GM10266 (cell line): Measurements from ENCODE around the gene FUS.
"Not testable (repeated sequence)": the region's sequence is repeated elsewhere in the genome, so short reads cannot be mapped to it uniquely, and the experiment has no call there.

Experiments used
- DNase-seq: peaks from one replicate; pipeline ENCODE4 v3.0.0; 2012; ENCODE audit errors: extremely low spot score
- TF ChIP-seq, protein P1 (sequence below): IDR thresholded peaks from 2 replicates; pipeline ENCODE4 v1.5.1; 2012; ENCODE audit warnings: mild to moderate bottlenecking, low read depth; ENCODE audit not compliant: control insufficient read depth, insufficient read depth; ENCODE audit errors: missing control alignments

Gene FUS

DNA sequence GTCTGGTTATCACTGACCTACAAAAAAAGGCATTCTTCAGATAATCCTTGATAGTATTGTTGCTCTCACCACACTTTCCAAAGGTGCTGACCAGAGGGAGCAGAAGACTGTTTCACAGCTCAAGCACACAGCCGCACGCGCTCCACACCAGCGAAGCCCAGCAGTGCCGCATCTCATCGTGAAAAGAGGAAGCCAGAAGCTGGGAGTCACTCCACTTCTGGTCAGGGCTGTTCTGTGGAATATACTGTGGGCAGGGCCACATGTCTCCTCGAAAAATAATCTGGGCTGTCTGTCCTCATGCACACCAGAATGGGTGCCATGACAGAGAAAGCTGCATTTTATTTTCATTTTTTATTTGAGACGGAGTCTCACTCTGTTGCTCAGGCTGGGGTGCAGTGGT lies 22.8 kb upstream of the FUS start:
- TF ChIP-seq, protein P1, sequence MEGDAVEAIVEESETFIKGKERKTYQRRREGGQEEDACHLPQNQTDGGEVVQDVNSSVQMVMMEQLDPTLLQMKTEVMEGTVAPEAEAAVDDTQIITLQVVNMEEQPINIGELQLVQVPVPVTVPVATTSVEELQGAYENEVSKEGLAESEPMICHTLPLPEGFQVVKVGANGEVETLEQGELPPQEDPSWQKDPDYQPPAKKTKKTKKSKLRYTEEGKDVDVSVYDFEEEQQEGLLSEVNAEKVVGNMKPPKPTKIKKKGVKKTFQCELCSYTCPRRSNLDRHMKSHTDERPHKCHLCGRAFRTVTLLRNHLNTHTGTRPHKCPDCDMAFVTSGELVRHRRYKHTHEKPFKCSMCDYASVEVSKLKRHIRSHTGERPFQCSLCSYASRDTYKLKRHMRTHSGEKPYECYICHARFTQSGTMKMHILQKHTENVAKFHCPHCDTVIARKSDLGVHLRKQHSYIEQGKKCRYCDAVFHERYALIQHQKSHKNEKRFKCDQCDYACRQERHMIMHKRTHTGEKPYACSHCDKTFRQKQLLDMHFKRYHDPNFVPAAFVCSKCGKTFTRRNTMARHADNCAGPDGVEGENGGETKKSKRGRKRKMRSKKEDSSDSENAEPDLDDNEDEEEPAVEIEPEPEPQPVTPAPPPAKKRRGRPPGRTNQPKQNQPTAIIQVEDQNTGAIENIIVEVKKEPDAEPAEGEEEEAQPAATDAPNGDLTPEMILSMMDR: no peak
- DNase-seq: no peak

DNA sequence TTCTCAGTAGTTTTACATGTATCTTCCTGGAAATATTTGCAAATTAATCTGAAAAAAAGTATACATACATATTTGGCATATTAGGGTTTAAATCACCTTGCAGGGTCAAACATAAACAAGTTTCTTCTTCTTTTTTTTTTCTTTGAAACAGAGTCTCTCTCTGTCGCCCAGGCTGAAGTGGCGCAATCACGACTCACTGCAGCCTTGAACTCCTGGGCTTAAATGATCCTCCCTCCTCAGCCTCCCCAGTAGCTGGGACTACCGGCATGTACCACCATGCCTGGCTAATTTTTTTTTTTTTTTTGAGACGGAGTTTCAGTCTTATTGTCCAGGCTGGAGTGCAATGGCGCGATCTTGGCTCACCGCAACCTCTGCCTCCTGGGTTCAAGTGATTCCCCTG lies 12.6 kb upstream of the FUS start:
- DNase-seq: no peak
- TF ChIP-seq, protein P1: no peak

DNA sequence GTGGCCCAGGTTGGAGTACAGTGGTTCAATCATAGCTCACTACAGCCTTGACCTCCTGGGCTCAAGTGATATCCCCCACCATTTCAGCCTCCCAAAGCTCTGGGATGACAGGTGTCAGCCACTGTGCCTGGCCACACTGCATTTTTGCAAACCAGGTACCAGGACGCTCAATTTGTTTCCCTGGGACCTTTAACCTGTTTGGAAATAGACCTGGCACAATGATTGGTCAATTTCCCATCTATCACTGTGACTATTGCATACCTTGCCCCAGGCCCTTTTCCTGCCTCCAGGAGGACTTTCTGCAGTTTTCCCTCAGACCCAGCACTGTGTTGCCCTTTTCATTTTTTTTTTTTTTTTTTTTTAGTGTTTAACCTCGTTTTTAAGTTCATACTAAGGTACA lies 11.1 kb upstream of the FUS start:
- TF ChIP-seq, protein P1: no peak
- no peak for DNase-seq

DNA sequence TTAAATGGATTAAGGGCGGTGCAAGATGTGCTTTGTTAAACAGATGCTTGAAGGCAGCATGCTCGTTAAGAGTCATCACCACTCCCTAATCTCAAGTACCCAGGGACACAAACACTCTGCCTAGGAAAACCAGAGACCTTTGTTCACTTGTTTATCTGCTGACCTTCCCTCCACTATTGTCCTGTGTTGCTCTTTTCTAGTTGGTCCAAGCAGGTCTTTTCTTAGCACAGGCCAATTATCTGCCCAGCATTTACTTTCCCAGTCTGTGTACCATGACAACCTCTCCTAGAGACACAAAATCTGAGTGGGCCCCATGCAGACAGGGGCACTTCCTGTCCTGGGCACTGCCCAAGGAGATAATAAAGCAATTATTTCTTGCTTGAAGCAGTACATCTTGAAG lies 9.9 kb upstream of the FUS start:
- DNase-seq: not testable (repeated sequence)

DNA sequence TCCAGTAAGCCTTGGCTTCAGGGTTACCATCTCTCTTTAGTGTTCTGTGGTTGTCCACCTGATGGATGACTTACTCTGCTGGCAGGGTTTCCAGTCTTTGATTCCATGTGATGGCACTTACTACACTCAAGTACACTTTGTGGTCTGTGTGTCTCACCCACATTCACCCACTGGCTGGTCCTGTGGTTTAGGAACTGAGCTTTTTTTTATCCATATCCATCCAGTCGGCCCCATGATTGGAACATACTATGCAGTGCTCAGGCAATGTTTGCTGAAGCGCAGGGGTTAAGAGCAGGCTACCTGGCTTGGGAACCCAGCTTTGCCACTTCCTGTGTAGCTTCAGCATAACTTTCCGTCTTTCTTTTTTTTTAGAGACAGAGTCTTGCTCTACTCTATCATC lies 2.8 kb upstream of the FUS start:
- DNase-seq: no peak
- TF ChIP-seq, protein P1: no peak

DNA sequence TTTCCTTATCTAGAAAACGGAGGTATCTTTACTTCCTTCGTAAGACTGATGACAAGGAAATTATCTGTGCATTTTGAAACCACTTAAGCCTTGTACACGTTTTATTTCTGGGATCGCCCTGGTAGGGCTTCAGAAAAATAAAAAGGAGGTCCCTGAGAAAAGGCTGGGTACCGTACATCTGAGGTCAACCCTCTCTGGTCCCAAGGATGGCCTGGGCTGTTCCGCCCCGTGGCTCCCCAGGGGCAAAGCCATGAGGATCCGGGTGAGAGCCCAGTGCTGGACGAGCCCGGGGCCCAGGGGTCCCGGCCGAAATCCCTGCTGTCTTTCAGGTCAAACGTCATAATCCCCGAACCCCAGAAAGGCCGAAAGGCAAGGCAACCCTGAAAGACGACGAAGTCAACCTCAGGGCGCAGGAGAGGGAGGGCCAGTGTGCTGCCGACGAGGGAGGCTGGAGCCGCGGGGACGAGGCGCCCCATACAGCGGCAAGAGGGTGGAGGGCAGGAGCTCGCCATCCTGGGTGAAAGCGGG lies 656 bp upstream of the FUS start:
- TF ChIP-seq, protein P1: no peak
- DNase-seq: no peak

DNA sequence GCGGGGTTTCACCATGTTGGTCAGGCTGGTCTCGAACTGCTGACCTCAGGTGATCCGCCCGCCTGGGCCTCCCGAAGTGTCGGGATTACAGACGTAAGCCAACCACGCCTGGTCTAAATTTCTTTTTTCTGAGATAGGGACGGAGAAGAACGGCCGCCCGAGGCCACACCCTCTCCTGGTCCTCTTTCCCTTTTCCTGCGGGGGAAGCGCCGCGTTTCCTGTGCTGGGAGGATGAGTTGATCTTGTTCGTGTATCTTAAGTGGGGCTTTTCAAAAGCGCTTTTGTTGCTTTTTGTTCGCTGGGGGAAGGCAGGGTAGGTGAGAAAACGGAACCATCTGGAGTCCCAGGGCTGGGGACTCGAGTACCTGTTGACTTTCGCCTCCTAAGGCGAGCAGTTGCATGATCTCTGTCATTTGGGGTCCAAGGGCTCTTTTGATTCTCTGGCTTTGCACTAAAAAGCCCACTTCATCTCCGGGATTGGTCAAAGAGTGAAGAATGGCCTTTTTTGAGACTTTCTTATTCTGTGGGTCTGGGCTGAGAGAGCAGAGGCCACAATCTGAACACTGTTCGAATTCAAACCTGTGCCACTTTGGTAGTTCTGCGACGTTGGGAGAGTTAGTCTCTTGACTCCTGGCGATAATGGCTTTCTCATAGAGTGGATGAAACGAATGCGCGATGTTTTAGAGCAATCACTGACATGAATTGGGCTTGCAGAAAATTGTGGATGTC lies 1.3 kb downstream of the FUS start:
- DNase-seq: no peak
- TF ChIP-seq, protein P1: no peak
